Posterior vena cava (tissue), 2 donors: ENCODE results near the gene HOXA2. TPM values are rescaled to one million over a fixed set of nuclear protein-coding genes. Genes with fewer than 3 reads are reported as not detected.

Source experiments
- DNase-seq: peaks from one replicate; pipeline ENCODE4 v3.0.0-alpha.2; 2020; ENCODE audit warnings: low spot score
- intact Hi-C, 2 donors: fragments of 100-400 bp; cut with DNase I; formaldehyde crosslinking; loops; one replicate each; pipeline versions ENCODE4 v1.14.1 to v1.14.2; 2022 to 2023
- total RNA-seq, 2 donors: library from RNA; stranded (reverse); fragmentation: NEBNext Ultra II Directional; extraction: Animal tissue kit (Norgen Biotek cat#: 25700); gene quantifications; one replicate each; pipeline ENCODE4 v1.2.1, GENCODE V29; 2021
- donor health status: DM: yes; HTN: yes; CAD: no.
- donor health status: DM: yes; HTN: yes; CAD: no.

The HOXA2 gene
- total RNA-seq, 2 donors from 2014 or later: 1.3 to 2.0 TPM

DNA sequence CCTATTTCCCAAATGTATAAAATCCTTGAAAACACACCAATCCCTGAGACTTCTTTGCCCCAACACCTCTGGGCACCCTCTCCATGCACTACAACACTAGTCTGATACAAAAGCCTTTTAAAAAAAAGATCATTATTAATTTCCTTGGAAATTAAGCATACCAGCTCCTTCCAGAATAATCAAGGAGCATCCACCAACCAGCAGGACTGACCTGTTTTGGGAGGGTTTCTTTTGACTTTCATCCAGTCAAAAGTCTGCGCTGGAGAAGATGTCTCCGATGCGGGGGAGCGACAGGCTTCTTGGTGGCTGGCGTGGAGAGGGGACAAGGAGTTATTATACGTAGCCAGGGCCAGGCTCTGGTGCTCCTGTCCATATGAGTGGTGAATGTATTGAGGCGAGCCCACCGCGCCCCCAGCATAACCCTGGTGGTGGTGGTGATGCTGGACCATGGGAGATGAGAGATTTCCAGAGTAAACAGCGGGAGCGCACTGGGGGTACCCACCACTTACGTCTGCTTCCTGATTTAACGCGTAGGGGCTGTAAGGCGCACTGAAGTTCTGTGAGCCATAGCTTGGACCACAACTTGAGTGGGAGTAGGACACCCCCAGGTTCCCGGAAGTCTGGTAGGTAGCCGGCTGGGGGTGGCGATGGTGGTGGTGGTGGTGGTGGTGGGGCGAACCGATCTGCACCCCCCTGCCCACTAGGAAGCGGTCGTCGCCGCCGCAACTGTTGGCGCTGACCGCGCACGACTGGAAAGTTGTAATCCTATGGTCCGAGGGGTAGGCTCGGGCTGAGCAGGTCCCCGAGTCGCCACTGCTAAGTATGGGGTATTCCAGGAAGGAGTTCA is 7.2 kb downstream of the HOXA2 start:
- intact Hi-C loops: loop anchor here in 1 of 2 donors (5.0 to 10.0 kb wide), 2 partner anchors 60 to 238 kb away; no protein-coding TSS in a partner anchor
- DNase-seq: no peak

DNA sequence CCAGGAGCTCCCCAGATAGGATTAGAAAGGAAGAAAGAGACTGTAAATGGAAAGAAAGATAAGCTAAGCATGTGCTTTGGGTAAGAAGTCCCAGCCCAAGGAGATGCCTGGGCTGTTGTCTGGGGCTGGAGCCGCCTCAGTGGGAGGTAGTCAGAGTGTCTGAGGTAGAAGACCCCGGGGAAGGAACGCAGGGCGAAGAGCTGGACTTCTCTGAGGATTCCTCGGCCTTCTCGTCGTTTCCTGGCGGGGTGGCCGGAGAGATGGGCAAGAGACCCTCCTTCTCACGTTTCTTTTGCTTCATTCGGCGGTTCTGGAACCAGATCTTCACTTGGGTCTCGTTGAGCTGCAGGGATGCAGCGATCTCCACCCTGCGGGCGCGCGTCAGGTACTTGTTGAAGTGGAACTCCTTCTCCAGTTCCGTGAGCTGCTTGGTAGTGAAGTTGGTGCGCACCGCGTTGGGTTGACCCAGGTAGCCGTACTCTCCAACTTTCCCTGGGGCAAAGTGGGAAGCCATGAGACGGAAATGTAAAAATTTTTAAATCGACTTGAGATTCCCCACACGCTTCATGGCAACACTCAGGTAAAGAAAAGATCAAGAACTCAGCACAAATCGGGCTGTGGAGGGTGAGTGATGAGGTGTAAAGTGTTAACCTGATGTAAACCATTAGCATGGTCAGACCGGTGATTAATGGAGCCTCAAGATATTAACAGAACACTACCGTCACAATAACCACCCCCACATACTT is 8.0 kb downstream of the HOXA2 start:
- intact Hi-C loops: loop anchor here in 1 of 2 donors (5.0 to 10.0 kb wide), 2 partner anchors 60 to 237 kb away; no protein-coding TSS in a partner anchor
- DNase-seq: no peak

- intact Hi-C loops: loop anchor here in 1 of 2 donors (10.0 kb wide), 1 partner anchor 59 kb away; no protein-coding TSS in a partner anchor
These were observed 9.1 kb downstream of the HOXA2 start for GRCh38 chr7:27093184-27093895.

GRCh38 chr7:27092819-27093110 is 9.7 kb downstream of the HOXA2 start:
- no peak for DNase-seq
- intact Hi-C loops: loop anchor here in 1 of 2 donors (10.0 kb wide), 1 partner anchor 58 kb away; no protein-coding TSS in a partner anchor

More at GRCh38 chr7:27093184-27093895, 9.1 kb downstream of the HOXA2 start:
- DNase-seq: no peak

DNA sequence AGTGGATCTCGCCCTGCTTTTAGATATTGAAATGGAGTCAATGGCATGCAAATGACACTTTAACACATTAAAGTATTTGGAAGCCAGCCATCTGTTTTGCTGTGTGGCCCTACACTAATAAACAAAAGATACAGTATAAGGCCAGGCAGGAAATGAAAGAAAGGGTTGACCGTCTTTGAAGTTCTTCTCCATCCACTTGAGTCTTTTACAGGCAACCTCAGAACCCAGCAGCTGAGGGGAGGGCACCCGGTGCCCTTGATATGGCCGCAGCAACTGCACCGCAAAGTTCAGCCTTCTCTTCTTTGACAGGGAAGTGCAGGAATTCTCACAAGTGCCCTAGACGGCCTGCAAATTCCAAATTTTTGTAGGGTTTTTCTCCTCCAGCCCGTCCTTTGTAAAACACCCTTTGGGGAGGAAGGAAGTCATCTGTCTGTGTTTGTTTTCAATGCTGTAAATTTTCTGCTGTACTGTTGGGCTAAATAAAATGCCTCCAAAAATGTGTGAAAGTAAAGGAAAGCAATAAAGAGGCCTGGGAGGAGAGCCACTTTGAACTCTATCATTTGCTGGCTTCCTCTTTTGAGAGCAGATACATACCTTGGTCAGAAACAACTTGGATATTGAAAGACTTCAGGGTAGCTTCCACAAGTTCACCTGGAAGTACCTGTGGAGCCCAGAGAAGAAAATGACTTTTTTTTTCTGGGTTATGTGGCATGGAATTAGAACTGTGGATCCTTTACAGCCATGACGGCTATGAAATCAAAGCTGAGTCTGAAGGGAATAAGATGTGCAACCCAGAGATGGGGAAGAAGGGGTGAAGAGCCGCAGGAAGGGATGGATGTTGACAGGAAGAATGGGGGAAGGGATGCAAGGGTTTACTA is 10.3 kb downstream of the HOXA2 start:
- intact Hi-C loops: loop anchor here in 1 of 2 donors (10.0 kb wide), 1 partner anchor 57 kb away; no protein-coding TSS in a partner anchor
- DNase-seq: no peak

DNA sequence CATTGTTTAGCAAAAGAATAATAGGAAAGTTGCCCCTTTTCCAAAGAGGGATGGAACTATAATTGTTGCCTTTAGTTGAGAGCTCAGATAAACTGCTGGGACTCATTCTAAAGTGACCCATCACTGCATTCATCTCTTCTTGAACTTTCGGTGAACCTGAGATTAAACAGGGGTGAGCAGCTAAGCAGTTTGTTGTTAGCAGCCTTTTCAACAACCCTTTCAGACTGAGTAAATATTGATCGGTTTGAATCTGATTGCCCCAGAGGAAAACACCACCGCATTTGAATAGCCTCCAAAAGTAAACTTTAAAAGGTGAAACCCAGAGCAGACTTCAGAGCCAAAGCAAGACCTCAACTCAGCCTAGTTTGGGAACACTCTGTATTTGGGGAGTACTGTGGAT is 11.4 kb downstream of the HOXA2 start:
- intact Hi-C loops: loop anchor here in 1 of 2 donors (10.0 kb wide), 1 partner anchor 56 kb away; no protein-coding TSS in a partner anchor
- no peak for DNase-seq

GRCh38 chr7:27088002-27088922 is 14.2 kb downstream of the HOXA2 start:
- no peak for DNase-seq

DNA sequence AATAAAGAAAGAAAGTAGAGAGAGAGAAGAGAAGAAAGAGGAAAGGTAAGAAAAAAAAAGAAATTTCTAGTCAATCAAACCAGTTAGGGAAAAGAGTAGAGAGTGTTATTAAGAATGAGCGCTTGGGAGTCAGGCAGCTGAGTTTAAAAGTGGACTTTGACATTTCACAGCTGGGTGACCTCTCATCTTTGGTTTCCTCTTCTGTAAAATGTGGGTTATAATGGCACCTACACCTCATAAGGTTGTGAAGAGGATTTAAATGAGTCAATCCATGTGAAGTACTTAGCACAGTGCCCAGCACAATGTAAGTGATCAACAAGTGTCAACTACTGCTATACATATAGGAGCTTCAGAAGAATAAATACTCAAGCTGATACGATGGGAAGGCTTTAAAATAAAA is 18.8 kb downstream of the HOXA2 start:
- no peak for DNase-seq
- intact Hi-C loops: no loop called here

More at GRCh38 chr7:27088002-27088922, 14.2 kb downstream of the HOXA2 start:
- intact Hi-C loops: loop anchor here in 1 of 2 donors (5.0 kb wide), 1 partner anchor 1521 kb away; no protein-coding TSS in a partner anchor

DNA sequence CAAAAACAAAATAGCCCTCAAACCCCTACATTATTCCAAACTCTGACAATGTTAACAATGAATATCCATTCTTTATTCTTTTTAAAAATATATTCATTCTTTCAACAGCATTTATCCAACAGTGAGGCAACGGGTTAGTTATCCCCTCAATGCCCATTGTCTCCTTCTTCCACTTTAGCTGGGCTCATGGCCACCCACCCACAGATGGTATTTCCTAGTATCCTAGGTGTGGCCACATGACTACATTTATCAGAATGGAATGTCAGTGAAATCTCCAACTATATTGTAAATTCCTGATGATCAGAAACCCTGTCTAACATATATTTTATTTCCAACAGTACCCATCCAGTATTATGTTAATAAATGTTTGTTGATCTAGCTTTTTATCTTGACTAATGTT is 20.3 kb downstream of the HOXA2 start:
- intact Hi-C loops: no loop called here
- DNase-seq: no peak

- no peak for DNase-seq
- intact Hi-C loops: no loop called here
These were observed 21.5 kb downstream of the HOXA2 start for GRCh38 chr7:27080844-27081436.

DNA sequence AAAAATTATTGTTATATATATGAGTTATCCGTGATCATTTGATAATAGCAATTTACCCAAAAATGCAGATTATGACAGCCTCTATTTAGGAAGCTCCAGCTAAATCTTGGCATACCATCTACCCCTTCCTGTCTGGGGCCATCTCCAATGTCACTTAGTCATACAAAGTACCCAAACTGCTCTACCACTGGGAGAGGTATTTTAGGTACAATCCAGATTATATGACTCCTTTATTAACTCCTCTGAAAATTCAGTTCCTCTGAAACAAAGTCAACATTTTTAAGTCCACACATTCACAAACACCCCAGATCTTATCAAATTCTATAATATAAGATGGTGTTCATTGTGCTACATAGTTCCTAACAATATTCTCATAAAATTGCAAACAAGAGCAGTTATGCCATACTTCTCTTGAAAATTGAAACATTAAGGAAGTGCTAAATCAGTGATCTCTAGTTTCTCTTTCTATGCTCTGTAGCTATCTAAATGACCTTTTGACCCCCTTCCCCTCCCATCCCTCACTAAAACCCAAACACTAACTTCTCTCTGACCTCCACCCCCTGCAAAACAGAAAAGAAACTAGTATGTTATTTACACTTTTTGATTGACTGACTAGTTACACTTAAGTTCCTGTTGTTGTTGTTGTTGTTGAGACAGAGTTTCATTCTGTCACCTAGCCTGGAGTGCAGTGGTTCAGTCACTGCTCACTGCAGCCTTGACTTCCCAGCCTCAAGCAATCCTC is 23.1 kb downstream of the HOXA2 start:
- intact Hi-C loops: no loop called here
- DNase-seq: no peak

DNA sequence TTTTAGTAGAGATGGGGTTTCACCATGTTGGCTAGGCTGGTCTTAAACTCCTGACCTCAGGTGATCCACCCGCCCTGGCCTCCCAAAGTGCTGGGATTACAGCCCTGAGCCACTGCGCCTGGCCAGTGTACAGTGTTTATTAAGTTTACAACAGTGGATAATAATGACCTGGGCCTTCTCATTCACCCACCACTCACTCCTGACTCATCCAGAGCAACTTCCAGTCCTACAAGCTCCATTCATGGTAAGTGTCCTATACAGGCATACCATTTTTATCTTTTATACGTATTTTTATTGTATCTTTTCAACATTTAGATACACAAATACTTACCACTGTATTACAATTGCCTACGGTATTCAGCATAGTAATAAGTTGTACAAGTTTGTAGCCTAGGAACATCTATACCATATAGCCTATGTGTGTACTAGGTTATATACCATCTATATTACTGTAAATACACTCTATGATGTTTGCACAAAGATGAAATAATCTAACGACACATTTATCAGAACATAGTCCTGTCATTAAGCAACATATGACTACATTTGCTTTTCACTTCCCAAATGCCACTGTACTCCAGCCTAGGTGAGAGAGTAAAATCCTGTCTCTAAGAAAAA is 23.8 kb downstream of the HOXA2 start:
- intact Hi-C loops: no loop called here
- DNase-seq: no peak

DNA sequence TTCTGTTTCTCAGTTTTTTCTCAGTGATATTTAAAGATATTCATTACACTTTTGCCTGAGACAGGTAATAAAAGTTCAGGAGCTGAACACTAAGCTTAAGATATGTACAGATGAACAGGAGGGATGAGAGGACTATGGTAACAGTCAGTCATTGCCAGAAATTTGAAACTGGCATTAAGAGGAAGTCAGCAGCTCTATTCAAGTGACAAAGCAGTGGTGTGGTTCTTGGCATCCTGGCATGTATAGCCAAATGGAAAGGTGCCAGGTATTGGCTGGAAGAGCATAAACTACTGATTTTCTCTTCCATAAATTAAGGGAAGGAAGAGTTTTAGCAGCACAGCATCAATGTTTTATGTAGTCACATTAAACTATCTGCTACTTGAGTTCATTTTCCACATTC is 29.4 kb downstream of the HOXA2 start:
- DNase-seq: no peak
- intact Hi-C loops: no loop called here

- no peak for DNase-seq
- intact Hi-C loops: no loop called here
These were observed 30.7 kb downstream of the HOXA2 start for GRCh38 chr7:27071622-27072390.

- DNase-seq: no peak
- intact Hi-C loops: no loop called here
These were observed 34.2 kb downstream of the HOXA2 start for GRCh38 chr7:27068259-27068658.
